HepG2 (cell line): Measurements from ENCODE around the gene TSPAN3. TPM values are rescaled to one million over a fixed set of nuclear protein-coding genes. Genes with fewer than 3 reads are reported as not detected.

Experiments used
- ATAC-seq: fragments of 200-7000 bp; cut with Tn5 transposase; 3 replicates; pipeline ENCODE4 v1.9.1; 2020; ENCODE audit warnings: mild to moderate bottlenecking, moderate library complexity
- BruUV-seq: library from RNA; stranded (reverse); fragments of 400-500 nt; replicated peaks from 2 replicates; lab custom pipeline; 2021; lab: Mats Ljungman, UMichigan
- CTCF ChIA-PET: fragments of 300-600 bp; formaldehyde crosslinking; extraction: SDS; loops from one replicate; lab custom pipeline; 2021; ENCODE audit warnings: low total read pairs, inconsistent platforms, low intra/inter-chr PET ratio; lab: Yijun Ruan, JAX
- POLR2A ChIA-PET: fragments of 350-600 bp; sonication (Branson Sonifier 250); formaldehyde crosslinking; loops from one replicate; lab custom pipeline; 2020; ENCODE audit warnings: antibody characterized with exemption, inconsistent platforms; lab: Yijun Ruan, JAX
- DNase-seq: peaks from one replicate; pipeline ENCODE4 v3.0.0-alpha.2; 2015; ENCODE audit warnings: low spot score
- FAIRE-seq: peaks from 3 replicates; lab custom pipeline; 2011; peaks lifted over from hg19 to GRCh38; lab: Jason Lieb, UNC
- H2AFZ ChIP-seq: one replicate; pipeline ENCODE4 v1.6.1; 2011; ENCODE audit warnings: low read length, inconsistent platforms
- H3K27ac ChIP-seq: fragments of 300-600 bp; 3 replicates; pipeline ENCODE4 v1.8.0; 2011; ENCODE audit warnings: mixed run types, mild to moderate bottlenecking, mixed read lengths, low read length, inconsistent platforms; ENCODE audit not compliant: insufficient read depth; ENCODE audit errors: extremely low read length
- H3K27me3 ChIP-seq, 2 experiments: fragments of 200-600 bp in 1 of 2; 2 replicates in 1 of 2; 3 replicates in 1 of 2; pipeline versions ENCODE4 v1.6.0 to v1.8.0; 2011; ENCODE audit warnings: low read length in 2 of 2, mild to moderate bottlenecking in 2 of 2, moderate library complexity in 2 of 2, inconsistent platforms in 1 of 2; ENCODE audit not compliant: insufficient read depth in 2 of 2, control insufficient read depth in 1 of 2
- H3K36me3 ChIP-seq, 2 experiments: fragments of 200-600 bp in 1 of 2; replicated peaks in 1 of 2; 2 replicates in 1 of 2; 3 replicates in 1 of 2; pipeline versions ENCODE4 v1.5.1 to v1.8.0; 2011; ENCODE audit warnings: low read length in 2 of 2, inconsistent platforms in 1 of 2; ENCODE audit not compliant: insufficient read depth in 2 of 2, control insufficient read depth in 1 of 2
- H3K4me1 ChIP-seq: 2 replicates; pipeline ENCODE4 v1.5.1; 2012; ENCODE audit warnings: low read length, inconsistent platforms; ENCODE audit not compliant: insufficient read depth
- H3K4me2 ChIP-seq: 2 replicates; pipeline ENCODE4 v1.6.0; 2011; ENCODE audit warnings: low read depth, low read length, inconsistent platforms
- H3K4me3 ChIP-seq, 3 experiments: fragments of 200-600 bp in 1 of 3; sonication (generic), shearing (Covaris generic) in 1 of 3; replicated peaks in 1 of 3; 2 replicates each; pipeline ENCODE4 v1.5.1; 2011 to 2016; ENCODE audit warnings: low read length in 3 of 3, inconsistent platforms in 2 of 3, low read depth in 2 of 3, mild to moderate bottlenecking in 2 of 3, control low read depth in 1 of 3, mixed read lengths in 1 of 3; ENCODE audit not compliant: insufficient read depth in 1 of 3
- H3K79me2 ChIP-seq: one replicate; pipeline ENCODE4 v1.6.1; 2011; ENCODE audit warnings: low read length, inconsistent platforms; ENCODE audit not compliant: insufficient read depth
- H3K9ac ChIP-seq: 2 replicates; pipeline ENCODE4 v1.6.0; 2011; ENCODE audit warnings: mild to moderate bottlenecking, low read depth, low read length, inconsistent platforms; ENCODE audit not compliant: insufficient read depth
- H3K9me3 ChIP-seq: 2 replicates; pipeline ENCODE4 v1.5.1; 2012; ENCODE audit warnings: mild to moderate bottlenecking, low read length
- H4K20me1 ChIP-seq: 2 replicates; pipeline ENCODE4 v1.6.0; 2011; ENCODE audit warnings: inconsistent platforms, mild to moderate bottlenecking, low read length, moderate library complexity; ENCODE audit not compliant: insufficient read depth
- CBX5 ChIP-seq: sonication (generic); formaldehyde crosslinking; IDR thresholded peaks from 2 replicates; pipeline ENCODE4 v1.4.0; 2020; ENCODE audit warnings: missing genetic modification reagents, borderline replicate concordance
- E2F1 ChIP-seq: sonication (generic); formaldehyde crosslinking; IDR thresholded peaks from 2 replicates; pipeline ENCODE4 v1.5.0; 2020; ENCODE audit warnings: missing genetic modification reagents
- GABPB1 ChIP-seq: IDR thresholded peaks from 2 replicates; pipeline ENCODE4 v1.6.1; 2016; ENCODE audit warnings: mild to moderate bottlenecking, missing genetic modification reagents, moderate library complexity, missing compliant biosample characterization
- MBD4 ChIP-seq: IDR thresholded peaks from 2 replicates; pipeline ENCODE4 v1.6.1; 2012; ENCODE audit warnings: low read length, inconsistent platforms, borderline replicate concordance
- MED8 ChIP-seq: sonication (generic); formaldehyde crosslinking; IDR thresholded peaks from 2 replicates; pipeline ENCODE4 v1.8.1; 2023; ENCODE audit warnings: mild to moderate bottlenecking, missing genetic modification reagents; ENCODE audit not compliant: insufficient replicate concordance
- NRL ChIP-seq: sonication (generic); formaldehyde crosslinking; IDR thresholded peaks from 2 replicates; pipeline ENCODE4 v1.5.0; 2020; ENCODE audit warnings: missing genetic modification reagents, mild to moderate bottlenecking, moderate library complexity, borderline replicate concordance
- TCF12 ChIP-seq, 2 experiments: fragments of 450-650 bp in 1 of 2; sonication (generic) in 1 of 2; formaldehyde crosslinking in 1 of 2; IDR thresholded peaks; 2 replicates each; pipeline versions ENCODE4 v1.6.1 to v1.8.0; 2017 to 2022; ENCODE audit warnings: antibody characterized with exemption in 1 of 2, mild to moderate bottlenecking in 1 of 2, missing genetic modification reagents in 1 of 2, moderate library complexity in 1 of 2
- TP53 ChIP-seq: sonication (generic); formaldehyde crosslinking; conservative IDR thresholded peaks from 2 replicates; pipeline ENCODE4 v1.4.0; 2020; ENCODE audit warnings: missing genetic modification reagents
- ZBTB1 ChIP-seq: sonication (generic); formaldehyde crosslinking; IDR thresholded peaks from 2 replicates; pipeline ENCODE4 v1.4.0; 2020; ENCODE audit warnings: missing genetic modification reagents, borderline replicate concordance
- ZFP91 ChIP-seq: sonication (generic); formaldehyde crosslinking; IDR thresholded peaks from 2 replicates; pipeline ENCODE4 v1.9.0; 2022; ENCODE audit warnings: missing genetic modification reagents, mild to moderate bottlenecking, borderline replicate concordance
- ZIK1 ChIP-seq: sonication (generic); formaldehyde crosslinking; IDR thresholded peaks from 2 replicates; pipeline ENCODE4 v1.5.0; 2020; ENCODE audit warnings: mild to moderate bottlenecking, low read depth, missing genetic modification reagents, borderline replicate concordance
- ZNF468 ChIP-seq: sonication (generic); formaldehyde crosslinking; IDR thresholded peaks from 2 replicates; pipeline ENCODE4 v1.8.0; 2022; ENCODE audit warnings: mild to moderate bottlenecking, moderate library complexity, missing genetic modification reagents
- ZNF644 ChIP-seq: IDR thresholded peaks from 2 replicates; pipeline ENCODE4 v1.6.1; 2016; ENCODE audit warnings: low read depth
- ZNF761 ChIP-seq: sonication (generic); formaldehyde crosslinking; conservative IDR thresholded peaks from 2 replicates; pipeline ENCODE4 v1.4.0; 2020; ENCODE audit warnings: mild to moderate bottlenecking, missing genetic modification reagents
- ZSCAN21 ChIP-seq: sonication (generic); formaldehyde crosslinking; IDR thresholded peaks from 2 replicates; pipeline ENCODE4 v1.8.0; 2022; ENCODE audit warnings: mild to moderate bottlenecking, missing genetic modification reagents, moderate library complexity, borderline replicate concordance
- WGBS: methylation state at CpG from one replicate; pipeline ENCODE4 v1.1.6; 2017; ENCODE audit warnings: low lambda C conversion rate; 5-methylcytosine and 5-hydroxymethylcytosine counted together
- in situ Hi-C: cut with HindIII; loops from 2 replicates; pipeline ENCODE4 v1.10.0; 2017; ENCODE audit warnings: low pct_unique_long_range_greater_than_20kb; ENCODE audit not compliant: extremely low pct_ligation_motif_present
- intact Hi-C: fragments of 100-400 bp; cut with micrococcal nuclease; formaldehyde crosslinking; loops from one replicate; pipeline ENCODE4 v1.10.0; 2022; ENCODE audit not compliant: unreplicated experiment
- polyA plus RNA-seq, 8 experiments: library from polyadenylated mRNA; depleted of rRNA in 3 of 8; stranded (reverse) in 7 of 8; unstranded in 1 of 8; fragments of >200 nt; fragmentation: Illumina TruSeq in 4 of 8; extraction: Trizol in 4 of 8; gene quantifications; 2 replicates each; pipeline versions ENCODE4 v1.2.1 to v1.2.3, GENCODE V29; 2011 to 2016; ENCODE audit warnings: low read depth in 4 of 8, missing spikeins in 1 of 8, mixed read lengths in 1 of 8; ENCODE audit not compliant: insufficient read depth in 1 of 8
- total RNA-seq, 5 experiments: library from RNA; depleted of rRNA; stranded (reverse); fragments of >200 nt; fragmentation: Illumina TruSeq; extraction: Trizol; gene quantifications; 2 replicates each; pipeline ENCODE4 v1.2.3, GENCODE V29; 2016; ENCODE audit warnings: low read depth in 1 of 5

Gene TSPAN3
- total and polyA plus RNA-seq, 2 of the 13 experiments (the other 11 are each of a cell fraction or from before 2014, with no cell fraction given): 167 to 170 TPM

GRCh38 chr15:77048135-77048876 lies 22.6 kb downstream of the TSPAN3 start:
- DNase-seq (no peak), ATAC-seq (no peak), FAIRE-seq (no peak)
- intact Hi-C loops (no loop called here), in situ Hi-C loops (no loop called here)
- Histone ChIP-seq H3K27me3 (no peaks in the 10 kb centered on the region), H3K36me3 (peaks cover 4 to 46% of the 10 kb centered on the region in 2 experiments), H3K4me3 (no peak overlapping the region), H2AFZ (no peak overlapping the region), H3K4me1 (no peaks in the 10 kb centered on the region), H4K20me1 (no peaks in the 10 kb centered on the region), H3K27ac (no peak overlapping the region), H3K4me2 (no peak overlapping the region), H3K79me2 (no peaks in the 10 kb centered on the region), H3K9me3 (no peaks in the 10 kb centered on the region), H3K9ac (no peak overlapping the region)
- POLR2A ChIA-PET: no interaction called here
- WGBS: 100% methylated on average over 1 of the region's 1 CpG
- CTCF ChIA-PET: no interaction called here
- BruUV-seq: no TSS peak
- TF ChIP-seq ZBTB1 (no peak), GABPB1 (CRISPR knock-in tag) (no peak), ZFP91 (CRISPR knock-in tag) (no peak), NRL (CRISPR knock-in tag) (no peak), MBD4 (no peak), TCF12 (IDR thresholded peaks at IDR 0.05) (no peak), TCF12 (CRISPR knock-in tag; IDR thresholded peaks at IDR 0.05) (no peak), ZIK1 (CRISPR knock-in tag) (no peak), ZNF468 (CRISPR knock-in tag) (no peak), TP53 (no peak), MED8 (no peak), ZNF644 (CRISPR knock-in tag) (no peak), ZNF761 (CRISPR knock-in tag) (no peak), ZSCAN21 (CRISPR knock-in tag) (no peak), E2F1 (CRISPR knock-in tag) (no peak), CBX5 (CRISPR knock-in tag) (no peak)
